NCI-H187 treated with DMSO at 0.1 percent for 48 hours (cell line): ENCODE results near the gene DAB1.

ENCODE experiments used
- DNase-seq: peaks from one replicate; lab custom pipeline; 2025; lab: John Stamatoyannopoulos, UW

DAB1 gene

GRCh38 chr1:57020216-57020615 lies 403.6 kb downstream of the DAB1 start:
- DNase-seq, result no peak

DNA sequence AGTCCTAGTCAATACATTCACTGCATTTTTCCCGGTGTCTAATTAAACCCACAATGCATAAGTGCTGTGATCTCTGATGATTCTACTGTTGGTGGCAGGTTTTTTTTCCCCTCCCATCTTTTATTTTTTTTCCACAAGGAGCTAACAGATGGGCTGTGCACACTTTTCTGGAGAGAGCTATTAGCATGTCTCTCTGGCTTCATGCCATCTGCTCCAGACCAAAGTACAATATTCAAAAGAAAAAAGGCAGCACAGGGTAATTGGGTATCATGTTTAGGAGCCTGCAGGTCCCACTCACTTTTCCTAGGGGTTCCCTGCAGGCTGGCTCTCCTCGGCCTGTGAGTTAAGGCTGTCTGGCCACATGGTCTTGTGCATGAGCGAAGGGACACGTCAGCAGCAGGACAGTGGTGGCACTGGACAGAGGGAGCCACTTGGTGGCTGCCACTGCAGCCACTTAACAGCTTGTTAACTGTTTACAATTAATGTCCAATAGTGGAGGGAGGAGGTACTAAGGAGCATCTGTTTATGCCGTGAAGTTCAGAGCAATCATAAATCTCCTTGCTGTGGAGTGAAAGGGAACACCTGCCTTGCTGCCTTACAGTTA lies 404.5 kb downstream of the DAB1 start:
- peak; percentile 72 for DNase-seq

- DNase-seq, result no peak
Measured at GRCh38 chr1:57018119-57018518, 405.7 kb downstream of the DAB1 start.

- DNase-seq, result no peak
Measured at GRCh38 chr1:57017717-57018116, 406.1 kb downstream of the DAB1 start.

GRCh38 chr1:57017200-57017599 lies 406.7 kb downstream of the DAB1 start:
- DNase-seq, result no peak

DNA sequence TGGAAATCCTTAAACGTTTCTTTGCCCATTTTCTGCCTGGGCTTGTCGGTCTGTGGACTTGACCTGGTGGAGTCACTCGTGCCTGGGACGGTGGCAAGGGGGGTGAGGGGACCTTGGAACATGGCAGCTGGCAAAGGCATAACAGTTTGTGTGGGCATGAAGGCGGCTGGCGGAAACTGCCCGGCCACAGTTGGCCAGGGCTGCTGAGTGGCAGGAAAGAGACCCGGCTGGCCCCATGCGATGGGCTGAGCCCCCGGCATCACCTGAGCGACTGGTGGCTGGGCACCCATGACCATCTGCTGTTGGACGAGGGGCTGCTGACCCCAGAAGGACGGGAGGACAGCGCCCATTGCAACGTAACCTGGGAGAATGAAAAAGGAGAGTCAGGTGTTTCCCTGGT lies 408.8 kb downstream of the DAB1 start:
- DNase-seq, result no peak

DNA sequence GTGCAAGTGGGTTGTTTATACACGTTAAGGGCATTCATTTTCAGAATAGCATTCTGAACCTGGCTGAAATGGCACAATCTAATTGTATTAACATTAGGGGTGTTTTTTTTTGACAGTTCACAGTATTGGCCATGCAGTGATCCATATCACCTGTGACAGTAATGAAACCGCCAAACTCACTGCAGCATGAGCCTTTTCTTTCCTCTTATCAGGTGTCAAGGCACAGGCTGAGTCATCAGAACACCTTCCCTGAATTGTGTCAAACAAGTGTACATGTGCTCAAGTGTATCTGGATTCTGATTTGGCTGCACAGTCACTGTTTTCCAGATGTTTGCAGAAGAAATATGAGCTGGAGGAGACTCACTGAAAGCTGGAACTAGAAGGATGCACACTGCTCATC lies 410.3 kb downstream of the DAB1 start:
- no peak for DNase-seq

- DNase-seq, result no peak
Measured at GRCh38 chr1:57012315-57012714, 411.5 kb downstream of the DAB1 start.

GRCh38 chr1:57010511-57010910 lies 413.3 kb downstream of the DAB1 start:
- DNase-seq, result no peak

GRCh38 chr1:57007948-57008347 lies 415.9 kb downstream of the DAB1 start:
- DNase-seq, result no peak

GRCh38 chr1:57007472-57007871 lies 416.4 kb downstream of the DAB1 start:
- DNase-seq, result no peak

DNA sequence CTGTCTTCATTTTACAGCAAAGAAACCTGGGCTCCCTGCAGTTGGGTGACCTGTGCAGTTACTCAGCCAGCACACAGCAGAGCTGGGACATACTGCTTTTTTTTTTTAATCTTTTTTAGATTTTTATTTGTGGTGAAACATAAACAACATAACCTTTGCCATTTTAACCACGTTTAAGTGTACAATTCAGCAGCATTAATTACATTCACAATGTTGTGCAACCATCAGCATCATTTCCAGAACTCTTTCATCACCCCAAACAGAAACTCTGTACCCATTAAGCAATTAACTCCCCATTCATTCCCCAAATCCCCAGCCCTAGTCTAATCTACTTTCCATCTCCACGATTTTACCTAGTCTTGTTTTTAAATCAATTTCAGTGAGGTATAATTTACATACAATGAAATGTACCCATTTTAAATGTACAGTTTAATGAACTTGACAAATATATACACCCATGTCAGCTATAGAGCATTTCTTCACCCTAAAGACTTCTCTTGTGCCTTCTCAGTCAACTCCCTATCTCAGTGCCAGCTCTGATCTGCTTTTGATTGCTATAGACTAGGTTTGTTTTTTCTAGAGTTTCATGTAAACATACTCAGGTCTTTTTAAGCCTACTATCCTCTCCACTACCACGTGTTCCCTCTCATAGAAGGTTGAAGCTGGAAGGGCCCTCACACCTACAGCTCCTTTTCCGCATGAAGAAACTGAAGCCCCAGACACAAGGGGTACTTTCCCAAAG lies 420.3 kb downstream of the DAB1 start:
- no peak for DNase-seq

DNA sequence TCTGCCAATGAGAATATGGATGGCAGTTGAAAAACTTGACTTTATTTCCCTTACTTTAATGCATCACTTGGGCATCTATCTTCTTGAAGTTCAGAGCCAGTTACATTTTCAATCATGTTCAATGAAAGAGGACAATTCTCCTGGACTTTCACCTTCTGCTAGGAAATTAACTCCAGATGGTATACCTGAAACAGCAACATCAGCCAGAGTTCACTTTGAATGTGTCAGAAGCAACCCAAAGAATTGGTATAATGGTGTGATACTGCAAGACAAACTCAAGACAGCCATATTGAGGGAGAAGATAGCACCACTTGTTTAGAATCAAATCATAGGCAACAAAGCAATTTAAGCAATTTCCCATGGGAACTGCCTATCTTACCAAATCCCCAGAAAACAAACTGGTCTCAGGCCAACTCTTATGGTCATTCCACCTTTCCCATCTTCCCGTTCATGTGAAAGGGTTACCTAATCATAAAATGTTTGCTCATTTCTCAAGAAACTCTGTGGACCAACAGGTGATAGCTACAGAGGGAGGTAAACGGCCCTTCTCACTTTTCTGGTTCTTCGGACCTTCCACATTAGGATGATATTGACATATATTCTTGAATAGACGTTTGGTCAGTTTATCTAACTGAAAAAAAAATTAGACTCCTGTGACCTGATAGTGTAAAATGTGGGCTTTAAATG lies 428.3 kb downstream of the DAB1 start:
- DNase-seq, result no peak

- no peak for DNase-seq
Measured at GRCh38 chr1:56993475-56993874, 430.4 kb downstream of the DAB1 start.

DNA sequence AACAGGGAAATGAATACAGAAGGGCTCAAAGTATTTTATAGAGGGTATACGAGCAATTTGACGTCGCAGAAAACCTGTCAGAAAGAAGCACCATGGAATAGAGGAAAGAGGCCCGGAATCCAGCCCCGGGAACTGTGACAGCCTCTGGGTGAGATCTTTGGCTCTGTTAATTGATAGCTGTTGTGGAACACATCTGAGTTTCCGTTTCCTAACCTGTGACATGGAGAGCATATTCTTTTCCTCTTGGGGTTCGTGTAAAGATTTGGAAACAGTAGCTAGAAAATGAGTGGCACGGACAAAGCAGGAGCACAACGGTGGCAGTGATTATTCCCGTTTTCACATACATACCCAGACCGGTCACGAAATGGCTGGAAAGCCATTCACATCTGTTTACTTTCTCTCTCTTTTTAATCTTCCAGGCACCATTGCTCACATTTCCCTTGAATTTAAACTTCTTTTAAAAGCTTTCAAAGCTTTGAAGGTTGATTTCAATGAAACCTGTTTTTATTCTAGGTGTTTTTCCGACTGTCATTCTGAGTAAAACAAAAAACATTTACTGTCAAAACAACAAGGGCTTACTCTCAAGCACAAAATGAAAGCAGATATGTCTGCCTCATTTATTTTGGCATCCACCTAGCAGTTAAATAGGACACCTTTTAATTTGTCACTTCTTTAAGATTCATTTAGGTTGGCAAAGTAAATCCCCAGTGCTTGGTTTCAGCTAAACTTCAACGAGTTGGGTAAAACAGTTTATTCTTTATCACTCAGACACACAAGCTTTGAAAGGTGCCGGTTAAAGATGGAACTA lies 431.3 kb downstream of the DAB1 start:
- no peak for DNase-seq

DNA sequence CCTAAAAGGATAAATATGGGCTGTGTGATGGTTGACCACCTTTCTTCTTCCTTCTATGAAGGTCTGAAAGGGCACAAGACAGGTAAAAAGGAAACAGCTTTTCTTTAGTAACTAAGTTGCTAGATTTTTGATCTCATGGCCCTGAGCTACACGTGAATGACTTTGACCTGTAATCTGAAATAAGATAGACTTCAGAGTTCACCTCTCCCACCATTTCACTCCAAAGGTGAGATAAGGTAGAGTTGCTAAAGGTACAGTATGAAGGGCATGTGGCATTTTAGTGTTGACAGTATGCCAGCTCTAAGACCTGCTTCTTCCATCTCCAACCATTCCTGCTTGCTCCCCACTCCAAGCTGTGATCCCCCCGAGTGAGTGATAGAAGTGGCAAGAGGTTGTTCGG lies 432.3 kb downstream of the DAB1 start:
- DNase-seq, result no peak

DNA sequence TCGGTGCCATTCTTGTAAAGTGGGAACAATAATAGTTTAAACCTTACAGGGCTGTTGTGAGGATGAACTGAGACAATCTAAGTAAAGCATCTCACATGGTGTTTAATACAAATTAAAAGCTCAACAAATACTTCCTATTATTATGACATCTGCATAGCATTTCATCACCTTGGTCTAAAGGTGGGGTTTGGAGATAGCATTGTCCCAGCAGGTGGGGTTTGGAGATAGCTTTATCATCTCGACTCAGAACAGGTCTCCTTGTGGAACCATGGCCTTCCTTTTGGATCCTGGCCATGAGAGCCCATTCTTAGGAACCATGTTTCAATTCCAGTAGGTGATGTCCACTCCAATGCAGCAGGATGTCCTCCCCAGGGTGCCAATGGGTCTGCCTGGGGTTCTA lies 437.5 kb downstream of the DAB1 start:
- DNase-seq, result no peak

GRCh38 chr1:56985857-56986256 lies 438.0 kb downstream of the DAB1 start:
- no peak for DNase-seq

- no peak for DNase-seq
Measured at GRCh38 chr1:56983484-56983883, 440.4 kb downstream of the DAB1 start.

GRCh38 chr1:56979986-56980755 lies 443.7 kb downstream of the DAB1 start:
- DNase-seq, result no peak

- no peak for DNase-seq
Measured at GRCh38 chr1:56978819-56979218, 445.0 kb downstream of the DAB1 start.

GRCh38 chr1:56977910-56978309 lies 445.9 kb downstream of the DAB1 start:
- no peak for DNase-seq
